CD14-positive monocyte (primary cell): ENCODE results near the gene PELI2. TPM values are rescaled to one million over a fixed set of nuclear protein-coding genes. Genes with fewer than 3 reads are reported as not detected.

ENCODE experiments used
- DNase-seq, 3 donors: peaks; one replicate each; pipeline ENCODE4 v3.0.0-alpha.2; 2011 to 2022
- H2AFZ ChIP-seq: 2 replicates; pipeline ENCODE4 v1.6.0; 2012; ENCODE audit warnings: mild to moderate bottlenecking, low read depth, low read length, inconsistent platforms; ENCODE audit not compliant: insufficient read depth, poor library complexity, severe bottlenecking
- H3K27ac ChIP-seq, 2 donors: 1 replicate in 1 of 2; 2 replicates in 1 of 2; pipeline ENCODE4 v1.5.1; 2012 to 2013; ENCODE audit warnings: low read length in 2 of 2, control low read depth in 1 of 2, inconsistent platforms in 1 of 2, low read depth in 1 of 2, mild to moderate bottlenecking in 1 of 2
- H3K27me3 ChIP-seq, 2 donors: one replicate each; pipeline versions ENCODE4 v1.6.0 to v1.6.1; 2011 to 2013; ENCODE audit warnings: low read length in 2 of 2; ENCODE audit not compliant: control insufficient read depth in 2 of 2, insufficient read depth in 2 of 2
- H3K36me3 ChIP-seq, 2 donors: replicated peaks in 1 of 2; 1 replicate in 1 of 2; 2 replicates in 1 of 2; pipeline versions ENCODE4 v1.5.1 to v1.6.1; 2012 to 2013; ENCODE audit warnings: low read length in 2 of 2, control low read depth in 1 of 2, inconsistent platforms in 1 of 2, mild to moderate bottlenecking in 1 of 2; ENCODE audit not compliant: insufficient read depth in 2 of 2, control insufficient read depth in 1 of 2
- H3K4me1 ChIP-seq, 2 donors: 1 replicate in 1 of 2; 2 replicates in 1 of 2; pipeline versions ENCODE4 v1.5.1 to v1.6.1; 2012 to 2013; ENCODE audit warnings: low read length in 2 of 2, control low read depth in 1 of 2, inconsistent platforms in 1 of 2, mild to moderate bottlenecking in 1 of 2, moderate library complexity in 1 of 2; ENCODE audit not compliant: insufficient read depth in 2 of 2, control insufficient read depth in 1 of 2
- H3K4me2 ChIP-seq: replicated peaks from 2 replicates; pipeline ENCODE3; 2012; ENCODE audit warnings: low read length, moderate library complexity, mild to moderate bottlenecking; ENCODE audit not compliant: poor library complexity, severe bottlenecking; ENCODE audit errors: extremely low read depth
- H3K4me3 ChIP-seq, 3 experiments: fragments of 200-600 bp in 1 of 3; sonication (generic) in 1 of 3; replicated peaks in 1 of 3; 1 replicate in 2 of 3; 2 replicates in 1 of 3; pipeline ENCODE4 v1.5.1; 2011 to 2013; ENCODE audit warnings: low read length in 3 of 3, mild to moderate bottlenecking in 3 of 3, control low read depth in 2 of 3, low read depth in 2 of 3, inconsistent platforms in 1 of 3, moderate library complexity in 1 of 3
- H3K79me2 ChIP-seq: 2 replicates; pipeline ENCODE4 v1.6.0; 2012; ENCODE audit warnings: mild to moderate bottlenecking, control low read depth, inconsistent platforms, low read length, moderate library complexity; ENCODE audit not compliant: insufficient read depth
- H3K9ac ChIP-seq: 2 replicates; pipeline ENCODE4 v1.6.0; 2017; ENCODE audit warnings: low read length, mild to moderate bottlenecking; ENCODE audit not compliant: insufficient read depth, poor library complexity, severe bottlenecking
- H3K9me3 ChIP-seq, 2 donors: replicated peaks in 1 of 2; 1 replicate in 1 of 2; 2 replicates in 1 of 2; pipeline versions ENCODE4 v1.5.1 to v1.6.1; 2012 to 2013; ENCODE audit warnings: low read length in 2 of 2, control low read depth in 1 of 2; ENCODE audit not compliant: control insufficient read depth in 1 of 2, insufficient read depth in 1 of 2
- H4K20me1 ChIP-seq: 2 replicates; pipeline ENCODE4 v1.6.0; 2012; ENCODE audit warnings: mild to moderate bottlenecking, low read length, control low read depth, moderate library complexity; ENCODE audit not compliant: insufficient read depth
- H3K27ac Mint-ChIP-seq, 7 donors: one replicate each; pipeline ENCODE4 v1.8.0; 2020; ENCODE audit warnings: mild to moderate bottlenecking in 7 of 7, mixed read lengths in 7 of 7, moderate library complexity in 6 of 7, inconsistent platforms in 2 of 7
- H3K27me3 Mint-ChIP-seq, 3 donors: one replicate each; pipeline ENCODE4 v1.8.0; 2021 to 2022; ENCODE audit warnings: low read depth in 3 of 3, mild to moderate bottlenecking in 3 of 3, mixed read lengths in 3 of 3, moderate library complexity in 3 of 3, inconsistent platforms in 1 of 3
- H3K36me3 Mint-ChIP-seq, 2 donors: one replicate each; pipeline ENCODE4 v1.8.0; 2020; ENCODE audit warnings: mixed read lengths in 2 of 2, inconsistent platforms in 1 of 2, mild to moderate bottlenecking in 1 of 2
- H3K4me1 Mint-ChIP-seq: one replicate; pipeline ENCODE4 v1.8.0; 2020; ENCODE audit warnings: mild to moderate bottlenecking, mixed read lengths
- H3K4me3 Mint-ChIP-seq, 2 donors: one replicate each; pipeline ENCODE4 v1.8.0; 2020; ENCODE audit warnings: mild to moderate bottlenecking in 2 of 2, mixed read lengths in 2 of 2, moderate library complexity in 1 of 2
- H3K9me3 Mint-ChIP-seq, 7 donors: one replicate each; pipeline ENCODE4 v1.8.0; 2020 to 2022; ENCODE audit warnings: mixed read lengths in 7 of 7, mild to moderate bottlenecking in 6 of 7, moderate library complexity in 6 of 7, inconsistent platforms in 2 of 7
- CTCF ChIP-seq: fragments of 200-600 bp; IDR thresholded peaks from one replicate; pipeline ENCODE4 v1.8.0; 2022; ENCODE audit warnings: antibody characterized with exemption, mild to moderate bottlenecking
- WGBS: methylation state at CpG from one replicate; pipeline ENCODE4 v1.1.5; 2013; ENCODE audit warnings: missing lambda C conversion rate; ENCODE audit not compliant: insufficient coverage; 5-methylcytosine and 5-hydroxymethylcytosine counted together
- intact Hi-C, 2 donors: fragments of 100-400 bp; cut with micrococcal nuclease; formaldehyde crosslinking; loops; one replicate each; pipeline versions ENCODE4 v1.15.0 to v1.15.1; 2023
- polyA plus RNA-seq, 3 donors: library from polyadenylated mRNA; depleted of rRNA in 1 of 3; unstranded in 2 of 3; stranded (reverse) in 1 of 3; fragments of 300-500 nt in 2 of 3; fragments of >200 nt in 1 of 3; fragmentation: Illumina TruSeq in 2 of 3; gene quantifications; 1 replicate in 2 of 3; 2 replicates in 1 of 3; pipeline ENCODE4 v1.2.3, GENCODE V29; 2012 to 2021

PELI2 gene
- polyA plus RNA-seq, 3 donors, result 10.1 to 35.8 (median 12.5) TPM

- peaks cover 68% of the 10 kb centered on the region for H3K79me2 ChIP-seq
- Mint-ChIP-seq H3K4me3 (peak overlapping the region; percentile 65 to 82), H3K36me3 (no peaks in the 10 kb centered on the region), H3K9me3 (no peaks in the 10 kb centered on the region), H3K27me3 (no peaks in the 10 kb centered on the region), H3K4me1 (peaks cover 68% of the 10 kb centered on the region), H3K27ac (peak overlapping the region in 2 of 7 donors; percentile 11 to 21)
- H3K4me3 ChIP-seq, result peak overlapping the region; percentile 66 to 95 (median 85)
- H3K27ac ChIP-seq, result peak overlapping the region; percentile 63 to 78
- H3K27me3 ChIP-seq, result no peaks in the 10 kb centered on the region
- no peak for TF ChIP-seq CTCF
- peak overlapping the region; percentile 90 for H3K9ac ChIP-seq
- intact Hi-C loops, result no loop called here
- peaks cover 49% of the 10 kb centered on the region for H4K20me1 ChIP-seq
- H3K4me2 ChIP-seq, result peak overlapping the region; percentile 85
- H3K36me3 ChIP-seq, result no peaks in the 10 kb centered on the region
- peak overlapping the region; percentile 74 for H2AFZ ChIP-seq
- WGBS, result under 1% methylated on average over 87 of the region's 87 CpGs
- DNase-seq, result peak in 1 of 3 donors; percentile 32
- H3K9me3 ChIP-seq, result no peaks in the 10 kb centered on the region
- H3K4me1 ChIP-seq, result peaks cover 51 to 69% of the 10 kb centered on the region in 2 donors
Measured at GRCh38 chr14:56118611-56119181, 485 bp downstream of the PELI2 start.

- Histone ChIP-seq H2AFZ (peak overlapping the region; percentile 74), H3K4me2 (peak overlapping the region; percentile 85), H3K4me3 (peak overlapping the region; percentile 66 to 95 (median 85)), H3K9ac (peak overlapping the region; percentile 90), H3K36me3 (no peaks in the 10 kb centered on the region), H3K9me3 (no peaks in the 10 kb centered on the region), H3K27me3 (no peaks in the 10 kb centered on the region), H4K20me1 (peaks cover 56% of the 10 kb centered on the region), H3K27ac (peak overlapping the region; percentile 36 to 78), H3K79me2 (peaks cover 75% of the 10 kb centered on the region), H3K4me1 (peaks cover 51 to 69% of the 10 kb centered on the region in 2 donors)
- H3K27ac Mint-ChIP-seq, result peak overlapping the region; percentile 70 to 93 (median 86)
- peaks cover 70% of the 10 kb centered on the region for H3K4me1 Mint-ChIP-seq
- H3K36me3 Mint-ChIP-seq, result no peaks in the 10 kb centered on the region
- peak in 1 of 3 donors; percentile 25 for DNase-seq
- H3K27me3 Mint-ChIP-seq, result no peaks in the 10 kb centered on the region
- TF ChIP-seq CTCF, result no peak
- H3K4me3 Mint-ChIP-seq, result peak overlapping the region; percentile 82 to 97
- intact Hi-C loops, result no loop called here
- H3K9me3 Mint-ChIP-seq, result no peaks in the 10 kb centered on the region
- 0% methylated on average over 36 of the region's 53 CpGs for WGBS
Measured at GRCh38 chr14:56119201-56119981, 1.2 kb downstream of the PELI2 start.
